NCI-H82 treated with DMSO at 0.1 percent for 48 hours (cell line): ENCODE results near the gene MYH4.

Experiments used
- DNase-seq: peaks from one replicate; lab custom pipeline; 2025; ENCODE audit not compliant: unreplicated experiment; lab: John Stamatoyannopoulos, UW

Gene MYH4

GRCh38 chr17:10469459-10469858 is at the start of gene MYH4:
Gene MYH4, minus strand, starts transcription at chr17:10469559. Its CDS starts 2,814 bp downstream, at chr17:10466745.
- no peak for DNase-seq

DNA sequence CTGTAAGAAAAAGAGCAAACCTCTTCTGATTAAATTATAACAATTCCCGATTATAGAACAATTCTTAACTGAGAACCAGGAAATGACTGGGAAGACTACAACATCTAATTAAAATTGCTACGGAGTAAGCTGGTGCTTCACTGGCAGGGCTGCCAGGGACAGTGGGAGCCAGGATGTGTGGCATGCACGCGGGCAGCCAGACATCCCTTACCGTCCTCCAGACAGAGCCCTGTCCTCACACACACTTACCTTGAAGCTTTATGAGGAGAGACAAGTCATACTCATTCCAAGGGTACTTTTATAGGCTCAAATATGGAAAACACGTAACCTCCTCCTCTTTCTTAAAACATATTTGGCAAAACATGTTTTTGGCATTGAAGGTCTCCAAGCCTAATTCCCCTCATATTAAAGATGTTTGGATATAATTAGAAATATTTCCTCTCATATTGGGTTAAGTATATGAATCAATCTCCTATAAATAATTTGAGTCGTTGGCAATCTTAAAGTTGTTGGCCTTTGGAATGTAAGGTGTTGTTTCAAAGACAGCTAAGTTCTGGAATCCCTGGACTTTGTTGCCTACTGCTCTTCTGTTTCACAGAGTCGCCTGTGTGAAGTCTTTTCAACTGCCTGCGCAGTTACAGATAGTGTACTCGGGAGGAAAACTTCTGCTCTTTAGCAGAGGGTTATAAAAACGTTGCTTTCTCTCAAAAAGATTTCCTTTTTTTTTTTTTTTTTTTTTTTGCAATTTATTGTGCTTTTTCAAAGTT is 49.1 kb upstream of the MYH4 start, which contains the start of gene MYH1:
TSS of gene MYH1 (minus strand) at position 272 of the 767 bp plus-strand sequence. CDS start 1,900 bp downstream, outside the sequence.
- no peak for DNase-seq

GRCh38 chr17:10516638-10517037 is 47.3 kb upstream of the MYH4 start:
- no peak for DNase-seq

GRCh38 chr17:10516065-10516464 is 46.7 kb upstream of the MYH4 start:
- no peak for DNase-seq

DNA sequence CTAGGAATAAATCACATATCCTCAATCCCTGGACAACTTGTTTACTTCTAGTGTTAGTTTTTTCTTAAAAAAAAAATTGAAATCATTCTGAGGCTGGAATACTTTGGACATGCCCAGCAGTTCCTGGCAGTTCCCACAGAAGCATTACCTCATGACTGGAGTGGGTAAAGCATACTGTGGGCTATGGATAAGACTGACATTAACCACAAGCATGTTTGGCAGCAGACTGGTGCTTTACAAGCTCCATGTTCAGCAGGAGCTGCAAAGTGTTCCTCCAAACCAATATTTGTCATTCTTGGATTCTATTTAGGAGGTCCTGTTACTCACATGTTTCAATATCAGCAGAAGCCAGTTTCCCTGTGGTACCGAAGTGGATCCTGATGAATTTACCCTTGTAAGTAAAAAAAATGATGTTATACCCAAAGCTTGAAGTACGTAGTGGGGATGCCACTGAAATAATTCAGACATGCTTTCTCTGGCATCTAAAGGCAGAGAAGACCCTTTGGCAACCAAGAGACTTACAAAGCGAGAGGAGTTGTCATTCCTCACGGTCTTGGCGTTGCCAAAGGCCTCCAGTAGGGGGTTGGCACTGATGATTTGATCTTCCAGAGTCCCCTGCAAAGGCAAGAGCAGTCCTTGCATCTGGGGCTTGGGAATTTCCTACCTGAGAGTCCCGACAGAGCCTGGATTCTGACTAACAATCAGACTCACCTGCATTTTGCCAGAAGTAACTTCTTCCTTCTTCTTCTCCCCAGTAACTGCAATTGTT is 44.1 kb upstream of the MYH4 start:
- no peak for DNase-seq

- DNase-seq, result no peak
Measured at GRCh38 chr17:10512856-10513255, 43.5 kb upstream of the MYH4 start.

GRCh38 chr17:10499950-10500349 is 30.6 kb upstream of the MYH4 start:
- DNase-seq, result no peak

GRCh38 chr17:10492004-10492403 is 22.6 kb upstream of the MYH4 start:
- DNase-seq, result no peak

GRCh38 chr17:10482252-10482651 is 12.9 kb upstream of the MYH4 start:
- no peak for DNase-seq

GRCh38 chr17:10477701-10478100 is 8.3 kb upstream of the MYH4 start:
- no peak for DNase-seq

GRCh38 chr17:10474536-10474935 is 5.2 kb upstream of the MYH4 start:
- DNase-seq, result no peak

- no peak for DNase-seq
Measured at GRCh38 chr17:10471858-10472257, 2.5 kb upstream of the MYH4 start.

DNA sequence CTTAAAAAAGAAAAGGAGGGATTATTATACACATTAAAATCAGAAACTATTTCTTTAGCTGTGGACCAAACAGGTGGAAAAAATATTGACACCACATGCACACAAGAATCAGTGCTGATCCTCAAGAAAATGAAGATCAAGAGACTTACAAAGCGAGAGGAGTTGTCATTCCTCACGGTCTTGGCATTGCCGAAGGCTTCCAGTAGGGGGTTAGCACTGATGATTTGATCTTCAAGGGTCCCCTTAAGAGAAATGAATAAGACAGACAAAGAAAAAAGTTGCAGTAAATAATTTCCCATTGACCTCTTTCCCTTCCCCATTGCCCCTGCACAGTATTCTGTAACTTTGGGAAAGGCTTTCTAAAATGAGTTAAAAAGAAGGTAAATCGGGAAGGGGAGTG is 6.0 kb downstream of the MYH4 start:
- no peak for DNase-seq

- no peak for DNase-seq
Measured at GRCh38 chr17:10460062-10460461, 9.3 kb downstream of the MYH4 start.

DNA sequence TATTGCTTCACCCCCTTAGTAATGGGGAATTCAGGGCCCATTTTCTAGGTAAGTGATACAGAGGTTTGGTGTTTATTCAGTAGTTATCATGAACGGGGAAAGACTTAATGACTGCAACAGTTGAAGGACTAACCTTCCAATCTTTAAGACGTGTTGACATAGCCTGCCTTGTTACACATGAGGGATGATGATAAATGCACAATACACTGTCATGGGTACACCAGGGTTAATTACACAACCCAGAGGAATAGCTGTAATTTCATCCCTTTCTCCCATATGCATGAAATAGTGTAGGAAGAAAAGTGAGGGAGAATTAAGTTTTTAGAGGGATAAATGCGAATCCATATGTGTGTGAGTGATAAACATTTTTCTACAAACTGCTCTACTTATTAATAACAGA is 10.7 kb downstream of the MYH4 start:
- no peak for DNase-seq

DNA sequence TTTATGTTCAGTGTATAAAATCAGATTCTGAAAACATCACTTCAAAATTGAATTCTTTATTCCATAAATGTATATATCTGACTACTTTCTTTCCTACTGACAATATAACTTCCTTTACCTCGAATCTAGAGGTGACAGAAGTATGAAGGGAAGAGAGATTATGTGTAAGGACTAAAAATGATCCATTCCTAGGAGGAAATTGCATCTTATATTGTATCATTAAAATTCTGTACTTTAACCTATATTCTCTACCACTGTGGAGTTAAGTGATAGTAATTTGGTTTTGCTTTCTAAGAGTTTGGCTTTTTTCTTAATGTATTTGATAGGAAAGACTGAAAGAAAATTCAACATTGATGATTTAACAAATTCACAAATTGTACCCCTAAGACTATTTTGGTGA is 11.4 kb downstream of the MYH4 start:
- no peak for DNase-seq

GRCh38 chr17:10447026-10447931 is 22.1 kb downstream of the MYH4 start:
- no peak for DNase-seq

DNA sequence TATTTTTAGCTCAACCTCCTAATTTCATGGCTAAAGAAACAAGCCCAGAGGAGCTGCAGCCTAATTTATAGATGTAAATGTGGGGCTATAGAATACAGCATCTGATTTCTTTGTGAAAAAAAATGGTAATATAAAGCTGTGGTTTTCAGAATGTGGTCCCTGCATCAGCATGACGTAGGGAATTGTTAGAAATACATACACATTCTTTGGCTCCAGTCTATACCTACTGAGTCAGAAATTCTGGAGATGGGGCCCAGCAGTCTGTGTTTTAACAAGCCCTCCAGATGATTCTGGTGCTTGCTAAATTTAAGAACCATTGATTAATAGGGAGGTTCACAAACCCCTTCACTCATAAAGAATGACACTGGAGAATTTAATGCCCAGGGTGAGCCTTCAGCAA is 29.5 kb downstream of the MYH4 start:
- no peak for DNase-seq

- no peak for DNase-seq
Measured at GRCh38 chr17:10435096-10435495, 34.3 kb downstream of the MYH4 start.

DNA sequence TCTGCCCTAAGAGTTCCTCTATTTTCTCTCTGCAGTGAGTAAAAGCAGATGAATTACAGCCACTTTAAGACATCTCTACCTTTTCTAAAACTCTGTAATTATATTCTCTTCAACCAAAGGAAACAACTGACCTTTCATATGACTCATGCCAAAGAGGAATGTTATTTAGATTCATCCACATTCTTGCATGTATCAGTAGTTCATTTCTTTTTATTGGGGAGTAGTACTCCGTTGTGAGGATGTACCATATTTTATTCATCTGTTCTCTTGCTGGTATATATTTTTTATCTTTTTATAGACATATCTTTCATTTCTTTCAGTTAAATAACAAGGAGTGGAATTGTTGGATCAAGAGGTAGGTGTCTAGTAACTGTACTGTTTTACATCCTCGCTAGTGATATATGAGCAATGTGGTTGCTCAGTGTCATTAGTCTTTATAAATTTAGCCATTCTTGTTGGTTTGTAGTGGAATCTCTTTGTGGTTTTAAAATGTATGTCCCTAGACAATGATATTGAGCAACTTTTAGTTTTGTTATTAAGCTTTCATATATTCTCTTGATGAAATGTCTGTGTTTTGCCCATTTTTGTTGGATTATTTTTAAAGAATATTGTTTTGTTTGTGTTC is 39.8 kb downstream of the MYH4 start:
- DNase-seq, result no peak

- DNase-seq, result no peak
Measured at GRCh38 chr17:10428781-10429180, 40.6 kb downstream of the MYH4 start.
